GM19372 (cell line): ENCODE measurements around the gene PPIA.
"Not testable (repeated sequence)": the region's sequence is repeated elsewhere in the genome, so short reads cannot be mapped to it uniquely, and the experiment has no call there.

Source experiments
- ATAC-seq: cut with Tn5 transposase; IDR thresholded peaks from one replicate; pipeline ENCODE4 v1.9.1; 2021; ENCODE audit warnings: mild to moderate bottlenecking, low read depth, moderate library complexity; ENCODE audit not compliant: unreplicated experiment

PPIA gene

DNA sequence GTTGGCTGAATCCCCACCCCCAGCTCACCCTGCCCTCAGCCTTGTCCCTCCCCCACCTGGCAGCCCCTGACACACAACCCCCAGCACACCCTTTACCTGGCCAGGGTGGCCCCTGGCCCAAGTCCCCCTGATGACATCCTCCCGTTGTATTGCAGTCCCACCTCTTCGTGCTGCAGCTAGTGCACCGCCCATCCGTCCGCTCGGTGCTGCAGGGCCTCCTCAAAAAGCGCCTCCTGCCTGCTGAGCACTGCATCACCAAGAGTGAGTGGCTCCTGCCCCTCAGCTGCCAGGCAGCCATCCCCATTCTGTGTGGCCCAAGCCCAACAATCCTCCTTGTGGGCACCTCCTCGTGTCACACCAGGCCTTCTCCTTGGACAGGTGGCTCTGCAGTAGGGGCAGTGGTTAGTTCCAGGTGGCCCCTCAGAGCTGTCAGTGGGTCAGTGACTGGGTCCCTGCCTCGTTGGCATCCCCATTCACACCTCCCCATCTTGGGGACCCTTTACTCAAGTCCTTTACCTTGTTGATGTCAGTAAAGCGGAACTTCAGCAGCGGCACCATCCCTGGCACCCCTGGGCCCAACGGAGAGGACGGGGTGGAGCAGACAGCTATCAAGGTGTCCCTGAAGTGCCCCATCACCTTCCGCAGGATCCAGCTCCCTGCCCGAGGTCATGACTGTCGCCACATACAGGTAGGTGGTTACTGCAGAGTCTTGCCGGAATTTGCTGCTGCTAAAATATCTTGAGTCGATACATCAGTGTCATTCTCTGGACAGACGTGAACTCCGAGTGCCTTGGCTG, 33.6 kb upstream of the PPIA start:
- no peak for ATAC-seq

DNA sequence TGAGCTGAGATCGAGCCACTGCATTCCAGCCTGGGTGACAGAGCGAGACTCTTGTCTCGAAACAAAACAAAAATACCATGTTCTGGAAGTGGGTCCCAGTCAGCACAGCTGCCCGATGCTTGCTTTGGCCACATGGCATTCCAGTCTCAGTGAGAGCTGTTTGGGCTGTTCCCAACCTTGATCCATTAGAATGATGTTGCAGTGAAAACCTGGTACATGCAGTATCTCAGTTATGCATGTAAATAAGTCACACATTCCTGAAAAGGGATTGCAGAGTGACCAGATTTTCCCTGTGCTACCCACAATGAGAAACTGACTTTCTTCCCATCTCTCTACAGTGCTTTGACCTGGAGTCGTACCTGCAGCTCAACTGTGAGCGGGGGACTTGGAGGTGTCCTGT, 32.4 kb upstream of the PPIA start:
- ATAC-seq = no peak

DNA sequence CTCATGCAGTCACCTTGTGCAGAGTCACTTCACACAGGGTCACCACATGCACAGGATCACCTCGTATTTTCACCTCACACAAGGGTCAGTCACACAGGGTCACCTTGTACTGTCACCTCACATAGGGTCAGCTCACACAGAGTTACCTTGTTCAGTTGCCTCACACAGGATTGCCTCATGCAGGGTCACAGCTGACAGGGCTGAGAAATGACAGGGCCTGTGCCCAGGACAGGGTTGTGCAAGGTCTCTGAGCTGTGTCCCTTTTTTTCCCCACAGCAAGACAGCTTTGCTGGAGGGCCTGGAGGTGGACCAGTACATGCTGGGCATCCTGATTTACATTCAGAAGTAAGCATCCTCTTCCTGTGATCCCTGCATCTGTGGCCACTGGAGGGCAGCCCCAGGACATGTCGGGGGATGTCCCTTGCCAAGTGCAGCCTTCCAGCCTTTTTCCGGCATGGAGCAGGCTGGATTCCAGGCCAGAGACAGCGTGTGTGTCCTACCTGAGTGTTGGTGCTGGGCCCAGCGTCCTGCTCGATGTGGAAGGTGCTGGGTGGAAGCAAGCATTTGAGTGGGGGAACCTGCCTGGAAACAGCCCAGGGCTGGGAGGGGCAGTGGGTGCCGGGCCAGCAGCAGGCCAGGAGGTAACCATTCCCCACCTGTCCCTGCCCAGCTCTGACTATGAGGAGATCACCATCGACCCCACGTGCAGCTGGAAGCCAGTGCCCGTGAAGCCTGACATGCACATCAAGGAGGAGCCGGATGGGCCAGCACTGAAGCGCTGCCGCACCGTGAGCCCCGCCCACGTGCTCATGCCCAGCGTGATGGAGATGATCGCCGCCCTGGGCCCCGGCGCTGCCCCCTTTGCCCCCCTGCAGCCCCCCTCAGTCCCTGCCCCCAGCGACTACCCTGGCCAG, 31.6 kb upstream of the PPIA start:
- ATAC-seq = no peak

DNA sequence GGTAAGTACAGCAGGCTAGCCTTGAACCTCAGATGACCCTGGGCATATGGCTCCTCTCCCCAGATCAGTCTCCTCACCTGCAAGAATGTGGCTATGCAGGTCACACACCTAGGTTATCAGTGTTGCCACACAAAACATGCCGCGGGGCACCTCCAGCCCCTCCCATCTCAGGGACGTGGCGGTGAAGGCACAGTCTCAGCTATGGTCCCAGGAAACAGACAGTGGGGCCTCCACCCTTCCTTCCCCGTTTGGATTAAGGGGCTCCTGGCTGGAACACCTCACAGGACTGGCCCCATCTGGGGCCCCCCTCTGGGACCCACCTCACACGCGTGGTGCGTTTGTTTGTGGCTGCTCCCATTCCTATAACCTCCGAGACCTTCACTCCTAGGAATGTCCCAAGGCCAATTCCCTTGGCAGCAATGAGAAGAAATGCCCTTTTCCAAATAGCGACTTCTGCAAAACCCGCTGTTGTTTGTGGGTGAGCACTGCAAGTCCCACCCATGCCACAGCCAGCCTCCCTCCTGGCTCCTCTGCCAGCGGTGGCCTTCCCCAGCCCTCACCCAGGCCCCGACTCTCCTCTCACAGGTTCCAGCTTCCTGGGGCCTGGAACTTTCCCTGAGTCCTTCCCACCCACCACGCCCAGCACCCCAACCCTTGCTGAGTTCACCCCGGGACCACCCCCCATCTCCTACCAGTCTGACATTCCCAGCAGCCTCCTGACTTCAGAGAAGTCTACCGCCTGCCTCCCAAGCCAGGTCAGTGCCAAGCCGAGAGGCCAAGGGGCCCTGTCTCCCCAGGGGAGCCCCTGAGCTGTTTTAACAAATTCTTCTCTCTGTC, 30.7 kb upstream of the PPIA start:
- no peak for ATAC-seq

DNA sequence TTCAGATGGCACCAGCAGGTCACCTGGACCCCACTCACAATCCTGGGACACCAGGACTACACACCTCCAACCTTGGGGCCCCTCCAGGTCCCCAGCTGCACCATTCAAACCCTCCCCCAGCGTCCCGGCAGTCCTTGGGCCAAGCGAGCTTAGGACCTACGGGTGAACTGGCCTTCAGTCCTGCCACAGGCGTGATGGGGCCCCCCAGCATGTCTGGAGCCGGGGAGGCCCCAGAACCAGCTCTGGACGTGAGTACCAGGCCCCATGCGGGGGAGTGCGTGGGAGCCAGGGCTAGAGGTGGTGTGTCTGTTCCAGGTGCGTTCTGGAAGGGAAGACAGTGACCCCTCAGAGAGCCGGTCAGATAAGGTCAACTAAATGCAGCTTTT, 30.1 kb upstream of the PPIA start:
- no peak for ATAC-seq

DNA sequence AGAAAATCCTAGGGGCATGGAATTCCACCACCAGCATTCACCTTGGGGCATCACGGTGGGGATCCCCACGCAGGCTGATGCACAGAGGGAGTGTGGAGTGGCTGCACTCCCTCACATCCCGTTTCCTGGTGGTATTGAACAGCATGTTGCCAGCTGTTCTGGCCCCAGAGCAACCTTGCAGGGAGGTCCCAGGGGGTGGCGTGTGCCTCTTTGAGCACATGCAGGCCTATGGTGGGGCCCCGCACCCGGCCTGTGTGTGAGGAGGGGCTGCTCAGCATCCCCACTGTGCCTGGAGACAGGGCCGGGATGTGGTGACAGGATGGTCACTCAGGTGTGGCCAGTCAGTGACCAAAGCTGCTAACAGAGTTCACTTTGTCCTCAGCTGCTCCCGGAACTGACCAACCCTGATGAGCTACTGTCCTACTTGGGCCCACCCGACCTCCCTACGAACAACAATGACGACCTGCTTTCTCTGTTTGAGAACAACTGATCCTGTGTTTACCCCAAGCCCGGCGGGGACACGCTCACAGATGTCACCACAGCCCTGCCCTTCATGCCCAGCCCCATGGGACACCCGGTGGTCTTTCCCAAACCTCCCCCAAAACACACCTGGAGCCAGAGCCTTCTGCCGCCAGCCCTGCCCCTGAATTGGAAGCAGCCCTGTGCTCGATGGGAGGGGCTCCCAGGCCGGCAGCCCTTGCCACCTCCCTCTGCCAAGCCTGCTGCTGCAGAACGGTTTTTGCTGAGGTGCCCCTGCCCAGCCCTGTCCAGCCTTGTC, 29.2 kb upstream of the PPIA start:
- no peak for ATAC-seq

DNA sequence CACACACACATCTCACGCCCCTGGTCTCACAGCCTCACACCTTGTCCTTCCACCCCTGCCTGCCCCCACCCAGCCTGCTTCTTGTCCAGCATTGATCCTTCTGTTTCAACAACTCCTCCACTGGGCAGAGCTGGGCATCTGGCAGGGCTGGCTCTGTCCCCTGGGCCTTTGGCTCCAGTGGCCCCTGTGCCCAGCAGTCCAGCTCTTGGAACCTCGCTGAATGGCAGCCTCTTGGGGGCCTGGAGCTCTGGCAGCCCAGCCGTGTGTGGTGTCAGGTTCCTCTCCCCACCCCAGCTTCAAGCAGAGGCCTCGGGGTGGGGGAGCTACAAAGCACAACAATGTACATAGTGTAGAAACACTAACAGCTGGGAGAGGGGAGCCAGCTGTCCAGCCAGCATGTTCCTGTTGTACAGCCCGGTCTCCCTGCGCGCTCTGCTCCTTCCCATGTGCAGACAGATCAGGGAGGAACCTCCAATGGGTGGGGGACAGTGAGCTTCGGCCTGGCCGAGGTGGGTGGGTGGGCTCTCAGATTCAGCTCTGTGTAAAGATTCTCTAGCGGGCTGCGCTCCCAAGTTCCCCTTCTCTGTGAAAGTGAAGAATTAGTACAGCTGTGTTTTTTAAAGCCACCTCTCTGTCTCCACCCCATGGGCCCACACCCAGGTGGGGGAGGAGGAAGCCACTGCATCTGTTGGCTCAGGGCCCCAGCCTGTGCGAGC, 28.4 kb upstream of the PPIA start:
- no peak for ATAC-seq

DNA sequence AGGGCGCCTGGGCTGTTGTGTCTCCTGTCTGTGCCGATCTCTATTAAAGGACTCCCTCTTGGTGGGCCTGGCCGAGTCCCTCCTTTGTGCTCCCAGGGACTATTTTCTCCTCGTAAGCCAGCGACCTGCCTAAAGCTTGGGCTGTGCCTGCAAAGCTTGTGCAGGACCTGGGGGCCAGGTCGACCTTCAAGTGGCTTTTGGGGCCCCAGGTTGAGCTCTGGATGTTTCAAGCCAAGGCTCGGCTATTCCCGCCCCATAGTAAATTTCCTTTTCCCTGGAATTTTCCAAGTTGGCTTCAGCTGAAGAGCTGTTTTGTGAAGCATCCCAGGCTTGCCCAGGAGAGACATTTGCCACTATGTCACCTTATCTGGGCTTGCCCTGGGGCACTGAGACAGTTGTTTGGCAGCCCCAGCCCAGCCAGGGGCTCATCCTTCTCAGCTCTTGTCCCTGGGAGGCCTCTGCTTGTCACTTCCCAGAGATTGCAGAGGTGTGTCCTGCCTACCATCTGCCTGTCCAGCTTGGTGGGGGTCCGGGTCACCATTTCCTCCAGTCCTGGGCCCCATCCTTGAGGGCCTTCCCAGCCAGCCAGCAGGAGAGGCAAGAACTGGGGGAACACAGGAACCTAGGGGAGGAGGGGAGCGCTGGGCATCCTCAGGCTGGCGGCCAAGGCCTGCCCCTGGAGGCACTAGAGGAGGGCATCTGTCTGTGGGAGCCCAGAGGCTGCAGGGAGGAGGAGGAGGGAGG, 27.7 kb upstream of the PPIA start:
- ATAC-seq = no peak

DNA sequence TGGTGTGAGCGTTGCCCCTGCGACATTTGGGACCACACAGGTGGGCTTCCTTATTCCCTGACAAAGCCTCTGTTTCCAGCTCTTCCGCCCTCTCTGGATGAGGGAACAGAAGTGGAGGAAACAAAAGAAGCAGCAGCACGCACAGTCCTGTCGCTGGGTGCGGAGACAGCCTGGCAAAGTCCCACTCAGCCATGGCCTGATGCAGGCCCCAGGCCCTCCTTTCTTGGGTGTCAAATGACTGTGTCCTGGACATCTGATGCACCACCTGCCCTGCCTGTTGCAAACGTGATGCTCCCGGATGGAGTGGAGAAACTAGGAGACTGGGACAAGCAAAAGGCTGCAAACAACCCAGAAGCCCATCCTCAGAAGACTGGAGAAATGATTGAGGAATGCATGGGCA, 27.1 kb upstream of the PPIA start:
- no peak for ATAC-seq

DNA sequence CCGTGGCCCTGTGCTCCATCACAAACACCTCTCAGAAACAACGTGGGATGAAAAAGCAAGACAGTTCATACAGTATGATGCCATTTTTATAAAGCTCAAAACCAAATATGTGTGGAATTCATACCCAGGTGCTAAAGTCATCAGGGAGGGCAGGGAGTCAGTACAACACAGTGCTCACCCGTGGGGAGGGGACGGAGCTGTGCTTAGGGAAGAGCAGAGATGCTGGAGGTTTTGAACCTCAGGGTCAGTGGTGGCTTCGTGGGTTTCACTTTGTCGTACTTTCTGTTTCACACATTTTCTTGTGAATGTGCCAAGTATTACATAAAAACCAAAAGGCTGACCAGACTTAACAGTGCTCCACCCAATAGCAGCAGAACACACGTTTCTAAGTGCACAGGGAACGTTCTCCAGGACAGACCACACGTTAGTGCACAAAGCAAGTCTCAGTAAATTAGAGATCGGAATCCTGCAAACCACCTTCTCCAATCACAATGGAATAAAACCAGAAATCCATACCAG, 26.6 kb upstream of the PPIA start:
- ATAC-seq = peak; percentile 82

DNA sequence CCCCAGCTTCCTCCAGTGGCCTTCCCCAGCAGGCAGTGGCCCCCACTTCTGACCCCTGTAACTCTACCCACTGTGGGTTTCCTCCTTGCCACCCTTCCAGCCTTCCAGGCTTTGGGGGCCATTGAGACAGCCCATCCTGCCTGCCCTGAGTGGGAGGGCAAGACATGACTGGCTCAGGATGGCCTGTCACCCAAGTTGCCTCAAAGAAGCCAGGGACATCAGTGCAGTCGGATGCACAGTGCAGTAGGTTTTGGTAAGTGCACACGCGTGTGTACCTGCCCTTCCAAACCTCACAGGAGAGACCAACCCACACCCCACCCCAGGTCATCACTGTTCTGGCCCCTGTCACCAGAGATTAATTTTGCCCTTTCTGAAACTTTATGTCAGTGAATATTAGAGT, 25.1 kb upstream of the PPIA start:
- no peak for ATAC-seq

DNA sequence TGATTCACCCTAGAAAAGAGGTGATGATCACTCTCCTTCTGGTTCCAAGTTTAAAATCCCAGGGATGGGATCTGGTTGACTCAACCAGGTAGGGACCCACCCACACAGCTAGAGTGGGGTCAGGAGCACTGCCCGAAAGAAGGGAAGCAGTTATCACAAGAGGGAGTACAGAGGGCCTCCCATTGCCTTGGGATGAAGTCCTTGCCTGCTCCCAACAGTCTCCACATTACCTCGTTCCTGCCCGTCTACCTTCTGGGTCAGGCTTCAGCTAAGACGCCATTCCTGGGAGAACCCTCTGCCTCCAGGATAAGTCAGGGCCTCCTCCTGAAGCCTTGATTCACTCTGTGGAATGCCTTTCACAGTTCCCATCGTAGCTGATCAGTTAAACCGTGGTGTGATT, 24.0 kb upstream of the PPIA start:
- no peak for ATAC-seq

DNA sequence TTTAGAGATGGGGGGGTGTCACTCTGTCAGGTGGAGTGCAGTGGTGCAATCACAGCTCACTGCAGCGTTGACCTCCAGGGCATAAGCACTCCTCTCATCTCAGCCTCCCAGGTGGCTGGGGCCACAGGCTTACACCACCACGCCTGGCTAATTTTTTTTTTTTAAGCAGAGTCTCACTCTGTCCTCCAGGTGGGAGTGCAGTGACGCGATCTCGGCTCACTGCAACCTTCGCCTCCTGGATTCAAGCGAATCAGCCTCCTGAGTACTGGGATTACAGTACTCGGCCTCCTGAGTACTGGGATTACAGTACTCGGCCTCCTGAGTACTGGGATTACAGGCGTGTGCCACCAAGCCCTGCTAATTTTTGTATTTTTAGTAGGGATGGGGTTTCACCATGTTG, 23.6 kb upstream of the PPIA start:
- ATAC-seq = no peak

DNA sequence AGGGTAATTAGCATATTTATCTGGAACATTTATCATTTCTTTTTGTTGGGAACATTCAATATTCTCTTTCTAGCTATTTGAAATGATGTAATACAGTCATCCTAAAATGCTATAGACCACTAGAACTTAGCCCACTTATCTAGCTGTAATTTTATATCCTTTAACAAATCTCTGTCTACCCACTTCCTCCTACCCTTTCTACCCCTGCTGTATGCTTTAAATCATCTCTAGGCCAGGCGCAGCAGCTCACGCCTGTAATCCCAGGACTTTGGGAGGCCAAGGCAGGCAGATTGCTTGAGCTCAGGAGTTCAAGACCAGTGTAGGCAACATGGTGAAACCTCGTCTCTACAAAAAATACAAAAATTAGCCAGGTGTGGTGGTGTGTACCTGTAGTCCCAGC, 22.0 kb upstream of the PPIA start:
- not testable (repeated sequence) for ATAC-seq

DNA sequence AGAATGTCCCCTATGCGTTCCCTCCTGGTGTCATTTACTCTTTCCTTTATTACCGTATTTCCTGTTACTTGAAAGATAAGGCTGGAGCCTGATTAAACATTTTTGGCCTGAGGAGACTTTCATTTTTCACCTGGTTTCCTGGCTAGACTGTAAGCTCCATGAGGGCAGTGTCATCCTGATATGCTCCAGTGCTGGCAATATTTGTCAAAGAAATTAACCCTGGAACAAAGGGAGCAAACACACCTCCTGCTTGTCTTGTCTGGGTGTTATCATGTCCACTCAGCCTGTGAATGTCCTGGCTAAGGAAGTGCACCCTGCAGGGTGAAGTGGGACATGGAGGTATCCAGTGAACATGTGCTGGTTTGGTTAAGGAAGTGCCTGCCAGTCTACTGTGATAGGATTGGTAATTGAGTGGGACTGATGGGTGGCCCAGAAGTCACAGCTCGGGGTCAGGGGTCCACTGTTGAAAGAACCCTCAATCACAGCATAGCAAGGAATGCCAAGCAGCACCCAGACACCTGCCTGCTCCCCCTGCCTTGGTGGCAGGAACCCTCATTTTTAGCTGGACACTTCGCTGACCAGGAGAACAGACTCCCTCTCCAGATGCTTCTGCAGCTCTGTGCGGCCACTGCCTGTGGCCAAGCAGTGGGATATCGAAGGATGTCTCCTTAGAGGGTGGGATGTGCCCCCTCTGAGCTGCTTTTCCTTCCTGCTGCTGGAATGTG, 20.9 kb upstream of the PPIA start:
- ATAC-seq = no peak

DNA sequence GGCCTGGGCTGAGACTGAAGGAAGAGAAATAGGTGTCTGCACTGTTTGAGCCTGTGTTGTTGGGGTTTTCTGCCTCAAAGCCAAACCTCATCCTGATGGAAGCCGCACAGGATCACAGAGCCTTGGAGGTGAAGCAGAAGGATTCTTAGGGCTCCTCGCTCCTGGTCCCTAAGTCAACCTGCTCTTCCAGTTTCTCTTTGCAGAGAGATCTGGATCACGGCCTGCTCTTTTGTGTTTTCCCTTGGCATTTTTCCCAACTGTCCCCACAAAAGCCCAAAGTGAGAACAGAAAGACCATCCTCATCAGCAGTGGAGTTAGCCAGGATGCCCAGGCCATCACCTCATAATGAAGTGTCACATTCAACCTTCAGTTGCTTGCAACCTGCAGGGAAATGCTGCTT, 20.3 kb upstream of the PPIA start:
- no peak for ATAC-seq

DNA sequence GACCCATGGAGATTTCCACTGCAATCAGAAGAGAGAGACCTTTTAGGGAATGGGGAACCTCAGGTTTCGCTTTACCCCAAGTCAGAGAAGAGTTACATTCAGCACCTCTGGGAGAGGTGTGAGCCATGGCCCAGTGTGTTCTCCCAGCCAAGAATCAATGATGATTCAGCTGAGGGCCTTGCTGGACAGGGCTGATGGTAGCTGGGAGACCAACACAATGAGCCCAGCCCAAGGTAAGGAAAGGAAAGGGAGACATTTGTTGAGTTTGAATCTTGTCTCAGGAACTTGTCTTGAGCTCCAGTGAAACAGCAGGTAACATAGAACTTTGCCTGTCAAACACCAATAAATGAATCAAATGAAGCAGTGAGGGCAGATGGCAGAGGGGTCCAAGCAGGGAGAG, 14.0 kb upstream of the PPIA start:
- no peak for ATAC-seq

DNA sequence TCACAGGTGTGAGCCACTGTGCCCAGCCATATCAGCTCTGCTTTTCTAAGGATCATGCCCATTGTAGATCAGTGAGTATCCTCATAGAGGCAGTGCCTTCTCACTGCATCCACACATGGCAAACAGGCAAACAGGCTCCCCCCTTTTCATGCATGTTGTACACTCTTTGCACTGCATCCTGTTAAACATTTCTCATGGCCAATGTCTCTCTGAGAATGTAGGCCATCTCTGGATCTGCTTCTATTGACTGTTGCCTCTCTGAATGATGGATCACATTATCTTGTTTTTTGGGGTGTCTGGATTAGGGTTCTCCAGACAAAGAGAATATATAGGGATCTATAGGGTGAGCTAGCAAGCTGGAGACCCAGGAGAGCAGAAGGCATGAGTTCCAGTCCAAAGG, 13.1 kb upstream of the PPIA start:
- no peak for ATAC-seq
